Astrocyte (in vitro differentiated cells and primary cell): ENCODE data around the gene AREG. TPM values are rescaled to one million over a fixed set of nuclear protein-coding genes. Genes with fewer than 3 reads are reported as not detected.
A peak's percentile ranks its signal among the peaks of the same experiment; 100 is the strongest.

Experiments
- DNase-seq: peaks from one replicate; pipeline ENCODE4 v3.0.0-alpha.2; 2010; ENCODE audit warnings: low read depth
- FAIRE-seq: peaks from 2 replicates; lab custom pipeline; 2011; peaks lifted over from hg19 to GRCh38; lab: Jason Lieb, UNC
- H2AFZ ChIP-seq: 2 replicates; pipeline ENCODE4 v1.6.0; 2012; ENCODE audit warnings: low read depth, low read length, inconsistent platforms
- H3K27ac ChIP-seq: 2 replicates; pipeline ENCODE4 v1.5.1; 2011; ENCODE audit warnings: low read depth, low read length, inconsistent platforms
- H3K27me3 ChIP-seq: 2 replicates; pipeline ENCODE4 v1.6.0; 2011; ENCODE audit warnings: low read length, inconsistent platforms; ENCODE audit not compliant: insufficient read depth
- H3K36me3 ChIP-seq: 2 replicates; pipeline ENCODE4 v1.5.1; 2011; ENCODE audit warnings: low read length, inconsistent platforms; ENCODE audit not compliant: insufficient read depth
- H3K4me1 ChIP-seq: 2 replicates; pipeline ENCODE4 v1.5.1; 2011; ENCODE audit warnings: low read length, inconsistent platforms; ENCODE audit not compliant: insufficient read depth
- H3K4me2 ChIP-seq: 2 replicates; pipeline ENCODE4 v1.6.0; 2012; ENCODE audit warnings: low read length, inconsistent platforms
- H3K4me3 ChIP-seq: 2 replicates; pipeline ENCODE4 v1.5.1; 2011; ENCODE audit warnings: low read depth, mild to moderate bottlenecking, low read length, inconsistent platforms; ENCODE audit not compliant: insufficient read depth
- H3K79me2 ChIP-seq: 2 replicates; pipeline ENCODE4 v1.6.0; 2012; ENCODE audit warnings: mild to moderate bottlenecking, low read length, inconsistent platforms; ENCODE audit not compliant: insufficient read depth
- H3K9ac ChIP-seq: 2 replicates; pipeline ENCODE4 v1.6.0; 2012; ENCODE audit warnings: mild to moderate bottlenecking, low read length, inconsistent platforms
- H3K9me3 ChIP-seq: 2 replicates; pipeline ENCODE4 v1.5.1; 2012; ENCODE audit warnings: low read depth, mild to moderate bottlenecking, low read length, inconsistent platforms; ENCODE audit not compliant: insufficient read depth
- H4K20me1 ChIP-seq: 2 replicates; pipeline ENCODE4 v1.6.0; 2012; ENCODE audit warnings: low read length, inconsistent platforms; ENCODE audit not compliant: insufficient read depth
- H3K27ac Mint-ChIP-seq: one replicate; pipeline ENCODE4 v1.8.0; 2021; ENCODE audit warnings: mild to moderate bottlenecking, mixed read lengths; ENCODE audit not compliant: unreplicated experiment
- H3K27me3 Mint-ChIP-seq: one replicate; pipeline ENCODE4 v1.8.0; 2021; ENCODE audit warnings: low read depth, mixed read lengths; ENCODE audit not compliant: unreplicated experiment
- H3K36me3 Mint-ChIP-seq: one replicate; pipeline ENCODE4 v1.8.0; 2021; ENCODE audit warnings: low read depth, mixed read lengths; ENCODE audit not compliant: unreplicated experiment
- H3K4me1 Mint-ChIP-seq: one replicate; pipeline ENCODE4 v1.8.0; 2021; ENCODE audit warnings: low read depth, mixed read lengths; ENCODE audit not compliant: unreplicated experiment
- H3K4me3 Mint-ChIP-seq: one replicate; pipeline ENCODE4 v1.8.0; 2021; ENCODE audit warnings: mild to moderate bottlenecking, moderate library complexity, mixed read lengths; ENCODE audit not compliant: unreplicated experiment
- H3K9me3 Mint-ChIP-seq: one replicate; pipeline ENCODE4 v1.8.0; 2021; ENCODE audit warnings: mild to moderate bottlenecking, mixed read lengths; ENCODE audit not compliant: unreplicated experiment
- EZH2 ChIP-seq: IDR thresholded peaks from 2 replicates; pipeline ENCODE4 v1.6.1; 2012; ENCODE audit warnings: mild to moderate bottlenecking, low read length, inconsistent platforms; ENCODE audit not compliant: insufficient read depth
- total RNA-seq: library from RNA; stranded (reverse); gene quantifications from 2 replicates; pipeline ENCODE4 v1.2.1, GENCODE V29; 2021
- TF ChIP-seq, protein P1 (sequence below): IDR thresholded peaks from 2 replicates; pipeline ENCODE4 v1.5.1; 2011; ENCODE audit warnings: low read depth, mild to moderate bottlenecking, inconsistent platforms, low read length, moderate library complexity; ENCODE audit not compliant: insufficient read depth

Gene AREG
- total RNA-seq, 1 donor from 2014 or later = 1.5 TPM

DNA sequence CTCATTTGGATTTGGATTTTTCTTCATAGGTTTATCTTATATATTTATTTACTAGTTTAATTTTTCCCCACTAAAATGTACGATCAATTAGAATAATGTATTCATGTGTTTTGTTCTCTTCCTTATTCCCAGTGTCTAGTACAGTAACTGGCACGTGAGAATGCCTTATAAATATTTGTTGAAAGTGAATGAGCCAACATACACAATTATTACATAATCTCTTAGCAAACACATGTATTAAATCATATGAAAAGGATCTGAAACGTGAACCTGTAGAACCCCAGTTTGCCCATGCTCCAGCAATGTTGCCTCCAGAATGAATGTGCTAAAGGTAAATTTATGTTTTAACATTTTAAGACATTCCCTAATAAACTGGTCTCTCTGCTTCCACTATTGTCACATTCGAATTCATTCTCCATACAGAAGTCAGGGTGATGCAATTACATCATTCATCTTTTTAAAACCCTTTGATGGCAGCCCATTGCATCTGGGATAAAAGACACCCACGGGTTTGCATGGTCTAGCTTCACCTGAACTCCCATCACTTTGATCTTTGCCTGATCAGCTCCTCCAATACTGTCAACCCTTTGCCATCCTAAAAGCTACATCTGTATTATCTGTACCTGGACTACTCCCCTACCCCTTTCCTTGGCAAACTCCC, 30.7 kb upstream of the AREG start:
- peaks cover 19% of the 10 kb centered on the region for H3K4me1 Mint-ChIP-seq
- Histone ChIP-seq H3K9ac (no peak overlapping the region), H3K27me3 (no peaks in the 10 kb centered on the region), H3K4me1 (peaks cover 11% of the 10 kb centered on the region), H4K20me1 (no peaks in the 10 kb centered on the region), H3K79me2 (no peaks in the 10 kb centered on the region), H3K36me3 (no peaks in the 10 kb centered on the region), H3K4me3 (no peak overlapping the region), H2AFZ (no peak overlapping the region), H3K4me2 (no peak overlapping the region), H3K27ac (no peak overlapping the region), H3K9me3 (no peaks in the 10 kb centered on the region)
- no peak overlapping the region for H3K4me3 Mint-ChIP-seq
- TF ChIP-seq, protein P1, sequence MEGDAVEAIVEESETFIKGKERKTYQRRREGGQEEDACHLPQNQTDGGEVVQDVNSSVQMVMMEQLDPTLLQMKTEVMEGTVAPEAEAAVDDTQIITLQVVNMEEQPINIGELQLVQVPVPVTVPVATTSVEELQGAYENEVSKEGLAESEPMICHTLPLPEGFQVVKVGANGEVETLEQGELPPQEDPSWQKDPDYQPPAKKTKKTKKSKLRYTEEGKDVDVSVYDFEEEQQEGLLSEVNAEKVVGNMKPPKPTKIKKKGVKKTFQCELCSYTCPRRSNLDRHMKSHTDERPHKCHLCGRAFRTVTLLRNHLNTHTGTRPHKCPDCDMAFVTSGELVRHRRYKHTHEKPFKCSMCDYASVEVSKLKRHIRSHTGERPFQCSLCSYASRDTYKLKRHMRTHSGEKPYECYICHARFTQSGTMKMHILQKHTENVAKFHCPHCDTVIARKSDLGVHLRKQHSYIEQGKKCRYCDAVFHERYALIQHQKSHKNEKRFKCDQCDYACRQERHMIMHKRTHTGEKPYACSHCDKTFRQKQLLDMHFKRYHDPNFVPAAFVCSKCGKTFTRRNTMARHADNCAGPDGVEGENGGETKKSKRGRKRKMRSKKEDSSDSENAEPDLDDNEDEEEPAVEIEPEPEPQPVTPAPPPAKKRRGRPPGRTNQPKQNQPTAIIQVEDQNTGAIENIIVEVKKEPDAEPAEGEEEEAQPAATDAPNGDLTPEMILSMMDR = no peak
- TF ChIP-seq EZH2 = no peak
- DNase-seq (no peak), FAIRE-seq (no peak)
- no peak overlapping the region for H3K27ac Mint-ChIP-seq
- no peaks in the 10 kb centered on the region for H3K27me3 Mint-ChIP-seq
- peaks cover 2% of the 10 kb centered on the region for H3K9me3 Mint-ChIP-seq
- H3K36me3 Mint-ChIP-seq = no peaks in the 10 kb centered on the region

DNA sequence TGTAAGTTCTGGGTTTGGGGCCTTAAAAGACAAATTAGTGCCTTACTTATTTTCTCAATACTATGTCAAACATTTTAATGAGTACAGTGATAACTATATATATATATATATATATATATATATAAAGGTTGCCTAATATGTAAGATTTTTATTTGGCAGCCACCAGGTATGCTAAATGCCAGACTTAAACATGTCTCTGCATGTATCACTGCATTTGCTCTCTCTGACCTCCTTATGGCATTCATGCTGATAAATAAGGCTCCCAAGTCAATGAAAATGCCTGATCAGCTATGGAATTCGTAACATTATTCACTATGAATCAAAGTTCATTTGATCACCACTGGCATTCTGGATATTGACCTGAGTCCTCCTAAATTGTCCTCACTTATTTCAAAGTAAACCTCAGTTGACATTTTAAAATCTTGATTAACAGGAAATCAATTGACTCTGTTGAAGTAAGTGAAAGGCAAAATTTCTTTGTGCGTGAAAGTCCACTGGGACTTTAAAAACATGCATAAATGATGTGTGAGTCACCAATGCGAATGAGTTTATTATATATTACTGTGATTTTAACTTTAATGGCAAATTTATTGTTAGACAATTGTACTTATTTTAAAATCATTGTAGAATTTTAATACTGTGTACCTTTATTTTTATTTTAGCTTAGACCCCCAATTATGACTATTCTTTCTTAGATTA, 29.2 kb upstream of the AREG start:
- Mint-ChIP-seq H3K27ac (no peak overlapping the region), H3K4me1 (peaks cover 10% of the 10 kb centered on the region), H3K4me3 (no peak overlapping the region), H3K36me3 (no peaks in the 10 kb centered on the region), H3K27me3 (no peaks in the 10 kb centered on the region), H3K9me3 (peaks cover 2% of the 10 kb centered on the region)
- H3K9me3 ChIP-seq = no peaks in the 10 kb centered on the region
- no peak overlapping the region for H2AFZ ChIP-seq
- no peaks in the 10 kb centered on the region for H3K79me2 ChIP-seq
- H4K20me1 ChIP-seq = no peaks in the 10 kb centered on the region
- no peak overlapping the region for H3K27ac ChIP-seq
- no peaks in the 10 kb centered on the region for H3K27me3 ChIP-seq
- H3K4me1 ChIP-seq = peaks cover 11% of the 10 kb centered on the region
- no peak overlapping the region for H3K4me2 ChIP-seq
- FAIRE-seq = peak; percentile 17
- DNase-seq = no peak
- TF ChIP-seq, protein P1 = no peak
- TF ChIP-seq EZH2 = no peak
- no peak overlapping the region for H3K9ac ChIP-seq
- no peak overlapping the region for H3K4me3 ChIP-seq
- H3K36me3 ChIP-seq = no peaks in the 10 kb centered on the region
